LNCaP clone FGC (cell line): ENCODE measurements around the gene ERFL.
A peak's percentile ranks its signal among the peaks of the same experiment; 100 is the strongest.

ENCODE experiments used
- DNase-seq: peaks from one replicate; pipeline ENCODE4 v3.0.0-alpha.2; 2011; ENCODE audit warnings: low read depth
- H3K4me3 ChIP-seq: 2 replicates; pipeline ENCODE4 v1.5.1; 2011; ENCODE audit warnings: mild to moderate bottlenecking, low read depth, low read length, control low read depth
- TF ChIP-seq, protein P1 (sequence below): IDR thresholded peaks from 2 replicates; pipeline ENCODE4 v1.5.1; 2012; ENCODE audit warnings: mild to moderate bottlenecking; ENCODE audit not compliant: control insufficient read depth, insufficient read depth; ENCODE audit errors: extremely low read depth

Gene ERFL

DNA sequence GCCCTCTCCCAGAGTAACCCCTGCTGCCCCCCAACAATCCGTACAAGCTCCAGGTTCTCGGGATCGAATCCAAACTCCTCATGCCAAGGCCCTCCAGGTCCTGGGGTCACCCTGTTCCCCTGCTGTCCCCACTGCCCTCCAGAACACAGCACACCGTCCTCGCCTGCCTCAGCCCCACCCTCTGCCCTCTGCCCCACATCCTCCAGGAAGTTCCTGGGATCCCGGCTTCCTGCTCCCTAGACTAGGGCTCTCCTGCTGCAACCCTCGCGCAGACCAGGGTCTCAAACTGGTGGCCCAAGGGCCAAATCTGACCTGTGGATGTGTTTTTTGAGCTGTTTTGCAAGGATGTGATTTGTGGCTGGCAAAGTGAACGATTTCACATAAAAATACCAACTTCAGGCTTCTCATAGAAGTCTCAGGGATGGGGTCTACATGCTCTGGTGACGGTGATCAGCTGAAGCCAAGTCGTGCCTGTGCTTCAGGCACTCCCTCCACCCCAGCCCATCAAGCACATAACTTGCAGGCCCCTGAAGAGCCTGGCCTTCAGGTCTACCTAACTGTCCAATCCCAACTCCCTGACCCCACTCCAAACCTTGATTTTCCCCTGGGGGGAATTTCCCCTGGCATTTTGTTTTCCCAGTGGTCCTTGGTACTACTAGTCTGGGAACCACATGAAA, 29.1 kb upstream of the ERFL start:
- no peak overlapping the region for H3K4me3 ChIP-seq
- TF ChIP-seq, protein P1, sequence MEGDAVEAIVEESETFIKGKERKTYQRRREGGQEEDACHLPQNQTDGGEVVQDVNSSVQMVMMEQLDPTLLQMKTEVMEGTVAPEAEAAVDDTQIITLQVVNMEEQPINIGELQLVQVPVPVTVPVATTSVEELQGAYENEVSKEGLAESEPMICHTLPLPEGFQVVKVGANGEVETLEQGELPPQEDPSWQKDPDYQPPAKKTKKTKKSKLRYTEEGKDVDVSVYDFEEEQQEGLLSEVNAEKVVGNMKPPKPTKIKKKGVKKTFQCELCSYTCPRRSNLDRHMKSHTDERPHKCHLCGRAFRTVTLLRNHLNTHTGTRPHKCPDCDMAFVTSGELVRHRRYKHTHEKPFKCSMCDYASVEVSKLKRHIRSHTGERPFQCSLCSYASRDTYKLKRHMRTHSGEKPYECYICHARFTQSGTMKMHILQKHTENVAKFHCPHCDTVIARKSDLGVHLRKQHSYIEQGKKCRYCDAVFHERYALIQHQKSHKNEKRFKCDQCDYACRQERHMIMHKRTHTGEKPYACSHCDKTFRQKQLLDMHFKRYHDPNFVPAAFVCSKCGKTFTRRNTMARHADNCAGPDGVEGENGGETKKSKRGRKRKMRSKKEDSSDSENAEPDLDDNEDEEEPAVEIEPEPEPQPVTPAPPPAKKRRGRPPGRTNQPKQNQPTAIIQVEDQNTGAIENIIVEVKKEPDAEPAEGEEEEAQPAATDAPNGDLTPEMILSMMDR: no peak
- DNase-seq: no peak

- no peak overlapping the region for H3K4me3 ChIP-seq
- TF ChIP-seq, protein P1: no peak
- no peak for DNase-seq
These were observed 28.4 kb upstream of the ERFL start for GRCh38 chr19:41956621-41957020.

- no peak for DNase-seq
- H3K4me3 ChIP-seq: no peak overlapping the region
- TF ChIP-seq, protein P1: no peak
These were observed 27.3 kb upstream of the ERFL start for GRCh38 chr19:41955521-41955920.

GRCh38 chr19:41951686-41952172, 23.5 kb upstream of the ERFL start:
- TF ChIP-seq, protein P1: peak; percentile 72
- DNase-seq: no peak
- H3K4me3 ChIP-seq: no peak overlapping the region

- no peak overlapping the region for H3K4me3 ChIP-seq
- DNase-seq: no peak
- TF ChIP-seq, protein P1: no peak
These were observed 18.8 kb upstream of the ERFL start for GRCh38 chr19:41947091-41947490.

- TF ChIP-seq, protein P1: no peak
- no peak overlapping the region for H3K4me3 ChIP-seq
- no peak for DNase-seq
These were observed 17.0 kb upstream of the ERFL start for GRCh38 chr19:41945135-41945766.
